Neuronal stem cell (in vitro differentiated cells): ENCODE measurements around the gene FBXW9.
A peak's percentile ranks its signal among the peaks of the same experiment; 100 is the strongest.
"Not testable (repeated sequence)": the region's sequence is repeated elsewhere in the genome, so short reads cannot be mapped to it uniquely, and the experiment has no call there.

Experiments
- DNase-seq: peaks from one replicate; pipeline ENCODE4 v3.0.0-alpha.2; 2013; ENCODE audit warnings: low spot score
- H2AFZ ChIP-seq: one replicate; pipeline ENCODE4 v1.6.1; 2013; ENCODE audit warnings: mild to moderate bottlenecking, low read length, inconsistent platforms
- H2AK5ac ChIP-seq: 2 replicates; pipeline ENCODE4 v1.6.1; 2013; ENCODE audit warnings: low read depth, mild to moderate bottlenecking, inconsistent platforms, low read length, moderate library complexity, mixed read lengths
- H2BK120ac ChIP-seq: 2 replicates; pipeline ENCODE4 v1.6.1; 2013; ENCODE audit warnings: low read depth, mild to moderate bottlenecking, inconsistent platforms, low read length, moderate library complexity, mixed read lengths
- H2BK12ac ChIP-seq: one replicate; pipeline ENCODE4 v1.6.1; 2013; ENCODE audit warnings: low read length, inconsistent platforms
- H2BK15ac ChIP-seq: 2 replicates; pipeline ENCODE4 v1.6.1; 2013; ENCODE audit warnings: mild to moderate bottlenecking, low read length, inconsistent platforms, mixed read lengths
- H2BK5ac ChIP-seq: one replicate; pipeline ENCODE4 v1.6.1; 2013; ENCODE audit warnings: inconsistent platforms, mild to moderate bottlenecking, low read length, moderate library complexity
- H3K14ac ChIP-seq: one replicate; pipeline ENCODE4 v1.6.1; 2013; ENCODE audit warnings: low read length, inconsistent platforms
- H3K18ac ChIP-seq: 2 replicates; pipeline ENCODE4 v1.6.1; 2013; ENCODE audit warnings: low read length, inconsistent platforms
- H3K23ac ChIP-seq: 2 replicates; pipeline ENCODE4 v1.6.1; 2013; ENCODE audit warnings: low read depth, mild to moderate bottlenecking, mixed read lengths, low read length, inconsistent platforms; ENCODE audit not compliant: poor library complexity
- H3K27ac ChIP-seq: replicated peaks from 3 replicates; pipeline ENCODE4 v1.5.1; 2013; ENCODE audit warnings: low read length, inconsistent platforms
- H3K27me3 ChIP-seq, 3 experiments: 2 replicates each; pipeline ENCODE4 v1.6.1; 2013; ENCODE audit warnings: low read length in 3 of 3, mild to moderate bottlenecking in 2 of 3, inconsistent platforms in 1 of 3, low read depth in 1 of 3, mixed read lengths in 1 of 3, moderate library complexity in 1 of 3; ENCODE audit not compliant: control insufficient read depth in 3 of 3, insufficient read depth in 3 of 3
- H3K36me3 ChIP-seq, 2 donors: replicated peaks in 1 of 2; 2 replicates each; pipeline ENCODE4 v1.6.1; 2013; ENCODE audit warnings: low read length in 2 of 2; ENCODE audit not compliant: control insufficient read depth in 2 of 2, insufficient read depth in 2 of 2
- H3K4ac ChIP-seq: 2 replicates; pipeline ENCODE4 v1.6.1; 2013; ENCODE audit warnings: inconsistent platforms, mild to moderate bottlenecking, low read length, moderate library complexity
- H3K4me1 ChIP-seq, 2 donors: 1 replicate in 1 of 2; 2 replicates in 1 of 2; pipeline ENCODE4 v1.6.1; 2013; ENCODE audit warnings: low read length in 2 of 2, low read depth in 1 of 2; ENCODE audit not compliant: control insufficient read depth in 2 of 2, insufficient read depth in 1 of 2
- H3K4me2 ChIP-seq: one replicate; pipeline ENCODE4 v1.6.1; 2013; ENCODE audit warnings: mild to moderate bottlenecking, low read length, inconsistent platforms; ENCODE audit not compliant: insufficient read depth, poor library complexity, severe bottlenecking
- H3K4me3 ChIP-seq, 2 donors: 2 replicates each; pipeline ENCODE4 v1.5.1; 2013; ENCODE audit warnings: low read length in 2 of 2, mild to moderate bottlenecking in 2 of 2, inconsistent platforms in 1 of 2, moderate library complexity in 1 of 2
- H3K79me1 ChIP-seq: one replicate; pipeline ENCODE4 v1.6.1; 2013; ENCODE audit warnings: low read depth, mild to moderate bottlenecking, inconsistent platforms, low read length, moderate library complexity
- H3K9ac ChIP-seq: one replicate; pipeline ENCODE4 v1.6.1; 2013; ENCODE audit warnings: mild to moderate bottlenecking, low read depth, low read length, inconsistent platforms; ENCODE audit not compliant: poor library complexity
- H3K9me3 ChIP-seq, 2 donors: replicated peaks in 1 of 2; 2 replicates each; pipeline versions ENCODE3 to v1.6.1; 2013; ENCODE audit warnings: low read length in 2 of 2, mild to moderate bottlenecking in 2 of 2, inconsistent platforms in 1 of 2, low read depth in 1 of 2, mixed read lengths in 1 of 2, moderate library complexity in 1 of 2; ENCODE audit not compliant: control insufficient read depth in 2 of 2, insufficient read depth in 1 of 2
- H4K8ac ChIP-seq: one replicate; pipeline ENCODE4 v1.6.1; 2013; ENCODE audit warnings: low read depth, mild to moderate bottlenecking, inconsistent platforms, low read length, moderate library complexity
- H4K91ac ChIP-seq: one replicate; pipeline ENCODE4 v1.6.1; 2013; ENCODE audit warnings: low read length, low read depth, mild to moderate bottlenecking, inconsistent platforms; ENCODE audit not compliant: poor library complexity
- WGBS, 2 donors: extraction: QIAGEN DNeasy Blood & Tissue Kit; methylation state at CpG; one replicate each; pipeline ENCODE4 v1.1.7; 2013; ENCODE audit warnings: missing lambda C conversion rate in 2 of 2, mixed read lengths in 1 of 2; ENCODE audit not compliant: insufficient read length in 2 of 2, insufficient replicate concordance in 1 of 2; ENCODE audit errors: extremely low coverage in 2 of 2; 5-methylcytosine and 5-hydroxymethylcytosine counted together

Gene FBXW9

GRCh38 chr19:12681074-12681987 is 15.1 kb downstream of the FBXW9 start, which contains the start of gene DHPS:
DHPS (minus strand) TSS chr19:12681880; CDS start chr19:12681766, 114 bp downstream.
- Histone ChIP-seq H3K4me1 (peaks cover 0 to 2% of the 10 kb centered on the region in 2 donors), H3K79me1 (peaks cover 7% of the 10 kb centered on the region), H4K91ac (no peak within 1 kb of the TSS), H3K36me3 (peaks cover 27 to 39% of the 10 kb centered on the region in 2 donors), H2BK120ac (no peak within 1 kb of the TSS), H3K4me2 (peak within 1 kb of the TSS; percentile 52), H3K14ac (peak within 1 kb of the TSS; percentile 99), H2BK15ac (peak within 1 kb of the TSS; percentile 97), H3K27me3 (no peaks in the 10 kb centered on the region), H3K4me3 (peak within 1 kb of the TSS; percentile 84 to 93), H2AK5ac (peak within 1 kb of the TSS; percentile 86), H4K8ac (no peak within 1 kb of the TSS), H3K27ac (peak within 1 kb of the TSS; percentile 100), H2AFZ (peak within 1 kb of the TSS; percentile 95), H3K4ac (peak within 1 kb of the TSS; percentile 100), H3K23ac (peak within 1 kb of the TSS; percentile 87), H2BK5ac (peak within 1 kb of the TSS; percentile 99), H3K18ac (peak within 1 kb of the TSS; percentile 99), H2BK12ac (no peak within 1 kb of the TSS), H3K9me3 (no peaks in the 10 kb centered on the region), H3K9ac (peak within 1 kb of the TSS; percentile 95)
- WGBS, 2 donors, result no CpG with 5 or more reads among the region's 68 CpGs
- DNase-seq, result peak; percentile 95

- Histone ChIP-seq H3K4me2 (no peak overlapping the region), H4K8ac (no peak overlapping the region), H3K4ac (no peak overlapping the region), H3K36me3 (peaks cover 38 to 52% of the 10 kb centered on the region in 2 donors), H3K27ac (no peak overlapping the region), H3K9me3 (no peaks in the 10 kb centered on the region), H2BK120ac (no peak overlapping the region), H2BK5ac (no peak overlapping the region), H3K79me1 (peaks cover 7% of the 10 kb centered on the region), H3K23ac (no peak overlapping the region), H3K18ac (no peak overlapping the region), H2BK12ac (no peak overlapping the region), H2AK5ac (no peak overlapping the region), H2AFZ (no peak overlapping the region), H3K27me3 (no peaks in the 10 kb centered on the region), H3K9ac (no peak overlapping the region), H2BK15ac (no peak overlapping the region), H3K4me1 (peaks cover 0 to 2% of the 10 kb centered on the region in 2 donors), H3K4me3 (no peak overlapping the region), H4K91ac (no peak overlapping the region), H3K14ac (no peak overlapping the region)
- WGBS, 2 donors, result no CpG with 5 or more reads among the region's 9 CpGs
- no peak for DNase-seq
Observed at GRCh38 chr19:12680034-12680433, 16.4 kb downstream of the FBXW9 start.

- not testable (repeated sequence) for H4K8ac ChIP-seq, H3K23ac ChIP-seq, H2BK12ac ChIP-seq, H3K27me3 ChIP-seq, H3K9me3 ChIP-seq, H3K9ac ChIP-seq, H2BK5ac ChIP-seq, H3K4ac ChIP-seq, H3K4me3 ChIP-seq, H2AFZ ChIP-seq, H2AK5ac ChIP-seq, H2BK120ac ChIP-seq, DNase-seq, H3K4me1 ChIP-seq, H4K91ac ChIP-seq, H2BK15ac ChIP-seq, H3K4me2 ChIP-seq, H3K27ac ChIP-seq, H3K79me1 ChIP-seq, H3K18ac ChIP-seq, H3K14ac ChIP-seq
- peaks cover 49 to 69% of the 10 kb centered on the region in 2 donors for H3K36me3 ChIP-seq
- WGBS, 2 donors, result no CpG with 5 or more reads among the region's 5 CpGs
Observed at GRCh38 chr19:12678039-12678438, 18.4 kb downstream of the FBXW9 start.

GRCh38 chr19:12676928-12677327 is 19.5 kb downstream of the FBXW9 start:
- H2BK5ac ChIP-seq, result no peak overlapping the region
- no peak overlapping the region for H2AK5ac ChIP-seq
- H3K9me3 ChIP-seq, result no peaks in the 10 kb centered on the region
- peaks cover 57 to 79% of the 10 kb centered on the region in 2 donors for H3K36me3 ChIP-seq
- no peak for DNase-seq
- no peak overlapping the region for H4K91ac ChIP-seq
- H3K79me1 ChIP-seq, result peaks cover 10% of the 10 kb centered on the region
- H2BK15ac ChIP-seq, result no peak overlapping the region
- no peak overlapping the region for H3K4me3 ChIP-seq
- no peak overlapping the region for H3K27ac ChIP-seq
- no peak overlapping the region for H3K4me2 ChIP-seq
- H2BK120ac ChIP-seq, result no peak overlapping the region
- H4K8ac ChIP-seq, result peak overlapping the region; percentile 32
- H3K27me3 ChIP-seq, result no peaks in the 10 kb centered on the region
- H2AFZ ChIP-seq, result no peak overlapping the region
- H3K4me1 ChIP-seq, result peaks cover 0 to 2% of the 10 kb centered on the region in 2 donors
- H3K18ac ChIP-seq, result no peak overlapping the region
- H3K23ac ChIP-seq, result no peak overlapping the region
- H3K14ac ChIP-seq, result no peak overlapping the region
- no CpG with 5 or more reads among the region's 12 CpGs for WGBS, 2 donors
- H3K4ac ChIP-seq, result no peak overlapping the region
- H2BK12ac ChIP-seq, result no peak overlapping the region
- no peak overlapping the region for H3K9ac ChIP-seq
